Measurements from ENCODE around the gene ATXN7. TPM values are rescaled to one million over a fixed set of nuclear protein-coding genes. Genes with fewer than 3 reads are reported as not detected.

ATXN7 gene
- polyA plus RNA-seq, 1 donor from 2014 or later = 6.7 TPM

GRCh38 chr3:63986146-63986545 is 122.5 kb downstream of the ATXN7 start:
- Histone ChIP-seq H3K27me3 (ENCODE audit: insufficient read depth, low read depth, low read length) (no peaks in the 10 kb centered on the region), H3K4me3 (ENCODE audit: low read length) (no peak overlapping the region), H3F3A (ENCODE audit: insufficient read depth, low read length, poor library complexity, severe bottlenecking) (no peaks in the 10 kb centered on the region), H4K20me1 (ENCODE audit: insufficient read depth) (no peaks in the 10 kb centered on the region), H3K36me3 (ENCODE audit: insufficient read depth, low read length) (no peaks in the 10 kb centered on the region), H3K27ac (ENCODE audit: low read length) (no peak overlapping the region), H3K9ac (ENCODE audit: low read length) (no peak overlapping the region), H3K79me2 (replicated peaks; ENCODE audit: insufficient read depth, low read length) (no peaks in the 10 kb centered on the region), H2AFZ (ENCODE audit: low read depth, low read length) (no peak overlapping the region), H3K4me2 (ENCODE audit: low read length) (no peak overlapping the region), H3K9me2 (ENCODE audit: insufficient read depth, low read length) (no peaks in the 10 kb centered on the region), H3K9me3 (ENCODE audit: low read length) (no peaks in the 10 kb centered on the region)
- TF ChIP-seq CTCF (IDR thresholded peaks at IDR 0.05; ENCODE audit: poor library complexity, severe bottlenecking) (no peak), EP300 (conservative IDR thresholded peaks at IDR 0.05; ENCODE audit: poor library complexity, severe bottlenecking) (no peak), RAD21 (conservative IDR thresholded peaks at IDR 0.05) (no peak), REST (IDR thresholded peaks at IDR 0.05; ENCODE audit: borderline replicate concordance) (no peak), SMC3 (conservative IDR thresholded peaks at IDR 0.05; ENCODE audit: poor library complexity) (no peak), MXI1 (conservative IDR thresholded peaks at IDR 0.05; ENCODE audit: poor library complexity, severe bottlenecking) (no peak), TAF1 (IDR thresholded peaks at IDR 0.05; ENCODE audit: low read depth) (no peak), POLR2AphosphoS5 (IDR thresholded peaks at IDR 0.05) (no peak), EZH2 (IDR thresholded peaks at IDR 0.05; ENCODE audit: borderline replicate concordance, insufficient read depth, low read length, poor library complexity, severe bottlenecking) (no peak)

GRCh38 chr3:63986831-63987230 is 123.2 kb downstream of the ATXN7 start:
- Histone ChIP-seq H3K36me3 (ENCODE audit: insufficient read depth, low read length) (no peaks in the 10 kb centered on the region), H3K9me3 (ENCODE audit: low read length) (no peaks in the 10 kb centered on the region), H3K79me2 (replicated peaks; ENCODE audit: insufficient read depth, low read length) (no peaks in the 10 kb centered on the region), H2AFZ (ENCODE audit: low read depth, low read length) (no peak overlapping the region), H3K9ac (ENCODE audit: low read length) (no peak overlapping the region), H3K27ac (ENCODE audit: low read length) (no peak overlapping the region), H3K4me3 (ENCODE audit: low read length) (no peak overlapping the region), H3F3A (ENCODE audit: insufficient read depth, low read length, poor library complexity, severe bottlenecking) (no peaks in the 10 kb centered on the region), H3K27me3 (ENCODE audit: insufficient read depth, low read depth, low read length) (no peaks in the 10 kb centered on the region), H3K9me2 (ENCODE audit: insufficient read depth, low read length) (no peaks in the 10 kb centered on the region), H4K20me1 (ENCODE audit: insufficient read depth) (no peaks in the 10 kb centered on the region), H3K4me2 (ENCODE audit: low read length) (no peak overlapping the region)
- TF ChIP-seq MXI1 (conservative IDR thresholded peaks at IDR 0.05; ENCODE audit: poor library complexity, severe bottlenecking) (no peak), EP300 (conservative IDR thresholded peaks at IDR 0.05; ENCODE audit: poor library complexity, severe bottlenecking) (no peak), SMC3 (conservative IDR thresholded peaks at IDR 0.05; ENCODE audit: poor library complexity) (no peak), TAF1 (IDR thresholded peaks at IDR 0.05; ENCODE audit: low read depth) (no peak), RAD21 (conservative IDR thresholded peaks at IDR 0.05) (no peak), CTCF (IDR thresholded peaks at IDR 0.05; ENCODE audit: poor library complexity, severe bottlenecking) (no peak), POLR2AphosphoS5 (IDR thresholded peaks at IDR 0.05) (no peak), EZH2 (IDR thresholded peaks at IDR 0.05; ENCODE audit: borderline replicate concordance, insufficient read depth, low read length, poor library complexity, severe bottlenecking) (no peak), REST (IDR thresholded peaks at IDR 0.05; ENCODE audit: borderline replicate concordance) (no peak)
